Activated naive CD8-positive, alpha-beta T cell treated with anti-CD3 and anti-CD28 coated beads, Interleukin-2, amount 50 U/mL, for 16 hours (primary cell): ENCODE results near the gene CTSO.
"Not testable (repeated sequence)": the region's sequence is repeated elsewhere in the genome, so short reads cannot be mapped to it uniquely, and the experiment has no call there.

ENCODE experiments used
- DNase-seq: peaks from one replicate; pipeline ENCODE4 v3.0.0-alpha.2; 2020; ENCODE audit warnings: low read depth, low spot score

The CTSO gene

DNA sequence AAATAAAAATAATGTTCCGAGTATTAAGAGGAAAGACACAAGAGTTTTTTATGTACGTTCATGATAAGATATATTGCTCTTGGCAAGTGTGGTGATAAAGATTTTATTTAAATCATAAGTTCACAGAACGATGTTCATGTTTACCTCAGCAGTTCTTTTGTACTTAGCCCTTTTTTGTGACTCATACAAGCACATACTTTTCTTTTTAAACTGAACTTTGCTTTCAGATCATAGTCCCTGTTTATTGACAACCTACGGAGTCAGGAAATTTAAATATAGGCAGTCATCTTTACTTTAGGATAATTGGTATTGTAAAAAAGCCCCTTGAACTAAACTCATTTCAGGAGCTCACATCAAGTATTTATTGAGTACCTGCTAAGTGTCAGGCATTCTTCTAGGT lies 1.3 kb upstream of the CTSO start:
- no peak for DNase-seq

DNA sequence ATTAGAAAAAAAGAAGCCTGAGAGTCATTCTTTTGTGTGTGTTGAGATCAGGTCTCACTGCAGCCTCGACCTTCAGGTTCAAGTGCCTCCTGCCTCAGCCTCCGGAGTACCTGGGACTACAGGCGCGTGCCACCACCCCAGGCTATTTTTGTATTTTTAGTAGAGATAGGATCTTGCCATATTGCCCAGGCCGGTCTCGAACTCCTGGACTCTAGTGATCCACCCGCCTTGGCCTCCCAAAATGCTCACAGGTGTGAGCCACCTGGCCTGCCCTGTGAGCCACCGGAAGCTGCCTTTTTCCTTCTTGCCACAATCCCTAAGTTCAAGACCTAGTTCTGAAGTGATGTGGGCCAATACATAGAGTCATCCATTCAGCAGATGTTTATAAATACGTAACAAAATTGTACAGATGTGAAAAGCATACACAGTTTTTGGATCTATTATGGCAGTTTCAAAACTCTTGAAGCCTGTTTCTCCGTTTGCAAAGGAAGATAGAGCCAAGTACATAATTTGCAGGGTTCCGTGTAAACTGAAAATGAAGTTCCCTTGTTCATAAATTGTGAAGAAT lies 536 bp upstream of the CTSO start:
- DNase-seq: no peak

DNA sequence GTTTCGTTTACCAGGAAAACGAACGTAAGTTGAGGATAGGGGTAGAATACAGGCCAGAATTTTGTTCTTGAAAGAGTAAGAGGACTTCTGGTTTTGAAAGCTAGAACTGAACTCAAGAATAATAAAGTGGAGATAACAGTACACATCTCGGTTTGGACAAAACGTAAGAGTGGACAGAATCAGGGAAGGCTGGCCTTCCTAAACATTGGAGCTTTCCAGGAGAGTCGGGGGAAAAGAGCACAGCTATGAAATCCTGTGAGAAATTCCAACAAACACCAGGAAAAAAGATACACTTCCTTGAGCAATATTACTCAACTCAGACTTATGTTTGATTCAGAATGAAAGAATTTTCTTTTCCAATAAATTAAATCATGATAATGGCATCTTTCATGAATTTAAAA lies 1.2 kb downstream of the CTSO start:
- no peak for DNase-seq

DNA sequence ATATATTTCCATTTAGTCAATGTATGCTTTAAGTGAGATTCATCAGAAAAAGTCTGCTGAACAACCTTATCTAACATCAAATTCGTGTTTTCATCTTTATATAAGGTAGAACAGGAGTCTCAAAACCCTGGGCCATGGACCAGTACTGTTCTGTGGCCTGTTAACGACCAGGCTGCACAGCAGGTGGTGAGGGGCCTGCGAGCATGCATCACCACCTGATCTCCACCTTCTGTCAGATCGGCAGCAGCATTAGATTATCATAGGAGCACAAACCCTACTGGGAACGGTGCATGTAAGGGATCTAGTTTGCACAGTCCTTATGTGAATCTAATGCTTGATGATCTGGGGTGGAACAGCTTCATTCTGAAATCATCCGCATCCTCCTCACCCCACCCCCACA lies 3.2 kb downstream of the CTSO start:
- no peak for DNase-seq

DNA sequence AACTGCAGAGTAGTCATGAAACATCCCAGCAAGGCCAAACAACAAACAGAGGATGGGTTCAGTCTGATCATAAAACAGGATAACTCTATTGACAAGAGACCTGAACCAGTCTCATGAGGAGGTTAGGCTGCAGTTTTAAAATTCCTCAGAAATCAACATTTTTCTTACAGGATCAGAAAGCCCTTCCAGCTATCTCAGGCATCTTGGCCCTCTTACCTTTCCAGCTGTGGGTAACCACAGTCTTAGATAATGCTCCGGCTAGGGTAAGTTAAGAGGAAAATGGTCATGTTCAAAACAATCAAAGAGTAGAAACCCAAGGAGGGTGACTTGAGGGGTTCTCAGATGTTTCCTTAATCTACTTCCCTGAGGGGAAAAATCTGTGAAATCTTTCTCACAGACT lies 5.1 kb downstream of the CTSO start:
- no peak for DNase-seq

DNA sequence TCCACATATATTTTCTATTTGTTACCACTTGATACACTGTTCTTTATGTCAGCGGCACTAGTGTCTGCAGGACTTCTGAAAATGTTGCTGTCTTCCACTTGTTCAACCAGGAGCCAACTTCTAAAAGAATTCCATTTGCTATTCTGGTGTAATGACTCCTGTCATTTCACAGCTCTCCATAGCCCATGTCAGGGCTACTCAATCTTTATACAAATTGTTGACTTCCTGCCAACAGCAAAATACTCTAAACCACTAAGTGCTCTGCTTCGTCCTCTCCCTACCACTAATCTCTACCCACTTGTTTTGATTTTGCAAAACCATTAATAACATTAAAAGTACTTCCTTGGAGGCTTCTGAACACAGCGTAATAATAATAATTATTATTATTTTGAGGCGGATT lies 7.2 kb downstream of the CTSO start:
- DNase-seq: no peak

DNA sequence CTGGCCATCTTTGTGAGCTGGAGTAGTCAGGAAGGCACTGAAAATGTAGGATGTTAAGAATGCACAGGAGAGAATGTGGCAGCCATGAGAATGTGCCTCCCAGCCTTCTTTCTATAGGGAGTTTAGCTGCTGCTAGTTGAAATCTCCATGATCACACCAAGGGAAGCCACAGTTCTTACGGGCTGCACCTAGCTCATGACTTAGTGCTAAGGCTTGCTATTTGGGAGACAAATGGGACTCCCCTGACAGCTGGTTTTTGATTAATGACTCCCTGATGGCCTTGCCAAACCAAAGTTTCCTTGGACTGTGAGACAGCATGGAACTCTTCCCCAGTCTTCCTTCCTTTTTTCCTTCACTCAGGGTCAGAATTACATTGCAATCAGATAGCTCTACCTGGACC lies 9.2 kb downstream of the CTSO start:
- no peak for DNase-seq

DNA sequence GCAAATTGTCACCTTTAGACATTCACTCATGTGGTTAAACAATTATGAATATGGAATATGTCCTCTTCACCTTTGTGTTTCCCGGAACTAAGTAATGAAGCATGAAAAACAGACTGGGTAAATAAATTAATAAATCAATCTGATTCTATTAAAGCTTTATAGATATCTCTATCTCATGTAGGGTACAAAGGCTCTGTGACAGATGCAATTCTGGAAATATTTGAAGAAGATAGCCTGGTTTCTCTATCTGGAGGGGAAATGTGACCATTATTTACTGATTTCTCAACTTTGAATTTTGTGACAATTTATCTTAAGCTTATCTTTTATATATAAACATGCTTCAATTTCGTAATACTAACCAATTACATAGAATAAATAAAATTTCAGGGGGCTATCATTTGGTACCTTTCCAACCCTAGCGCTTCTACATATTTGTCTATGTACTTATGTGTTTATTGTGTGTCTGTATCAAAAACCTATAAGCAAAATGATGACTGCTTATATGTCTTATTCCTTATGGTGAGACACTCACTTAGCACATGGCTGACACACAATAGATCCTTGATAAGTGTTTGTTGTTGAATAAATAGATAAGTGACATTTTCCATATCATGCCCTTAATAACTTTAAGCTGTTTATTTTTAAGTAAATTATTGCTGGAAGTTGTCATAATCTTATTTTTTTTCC lies 9.9 kb downstream of the CTSO start:
- no peak for DNase-seq

DNA sequence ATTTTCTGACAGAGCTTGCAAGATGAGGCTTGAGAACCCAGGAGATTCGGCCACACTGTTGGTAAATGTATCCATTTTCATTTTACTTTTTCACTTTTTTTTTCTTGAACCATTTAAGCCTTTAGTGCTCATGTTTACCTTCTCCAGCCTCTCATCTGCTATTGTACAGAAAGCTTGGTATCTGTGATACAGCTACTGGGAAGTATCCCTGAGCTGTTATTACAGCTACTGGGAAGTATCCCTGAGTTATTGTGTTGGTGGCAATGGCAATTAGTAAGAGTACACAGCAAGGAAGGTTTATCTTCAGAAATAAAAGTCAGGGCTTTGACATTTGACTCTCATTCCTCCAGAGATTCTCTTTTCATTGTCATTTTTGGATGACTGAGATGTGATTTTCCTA lies 11.8 kb downstream of the CTSO start:
- no peak for DNase-seq

DNA sequence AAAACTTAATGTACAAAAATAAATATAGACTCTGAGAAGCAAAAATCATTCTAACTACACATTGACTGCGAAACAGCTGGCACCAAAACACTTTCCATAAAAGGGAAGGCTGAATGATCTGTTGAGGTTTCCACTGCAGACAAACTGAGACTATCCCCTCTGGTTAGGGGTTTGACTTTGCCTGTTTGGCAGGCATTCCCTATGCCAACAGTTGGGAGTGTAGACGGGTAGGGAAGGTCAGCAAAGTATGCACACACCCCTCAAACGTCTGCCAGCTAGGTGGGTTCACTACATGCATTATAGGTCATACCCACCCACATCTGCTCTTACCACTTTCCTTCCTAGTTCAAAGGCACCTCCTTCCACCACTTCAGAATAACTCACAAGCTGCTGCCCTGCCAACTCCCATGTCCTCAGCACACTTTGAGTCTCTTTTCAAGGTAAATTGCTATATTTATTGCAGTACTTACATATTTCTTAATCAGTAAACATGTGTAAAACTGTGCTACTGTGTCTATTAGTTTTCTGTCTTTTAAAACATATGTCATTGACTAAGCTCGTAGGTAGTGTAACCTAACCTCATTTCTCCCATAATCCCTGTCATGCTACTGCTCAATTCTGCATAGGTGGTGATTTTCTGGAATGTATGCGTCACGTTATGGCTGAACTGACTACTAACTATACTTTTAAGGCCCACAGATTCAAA lies 12.4 kb downstream of the CTSO start:
- DNase-seq: no peak

DNA sequence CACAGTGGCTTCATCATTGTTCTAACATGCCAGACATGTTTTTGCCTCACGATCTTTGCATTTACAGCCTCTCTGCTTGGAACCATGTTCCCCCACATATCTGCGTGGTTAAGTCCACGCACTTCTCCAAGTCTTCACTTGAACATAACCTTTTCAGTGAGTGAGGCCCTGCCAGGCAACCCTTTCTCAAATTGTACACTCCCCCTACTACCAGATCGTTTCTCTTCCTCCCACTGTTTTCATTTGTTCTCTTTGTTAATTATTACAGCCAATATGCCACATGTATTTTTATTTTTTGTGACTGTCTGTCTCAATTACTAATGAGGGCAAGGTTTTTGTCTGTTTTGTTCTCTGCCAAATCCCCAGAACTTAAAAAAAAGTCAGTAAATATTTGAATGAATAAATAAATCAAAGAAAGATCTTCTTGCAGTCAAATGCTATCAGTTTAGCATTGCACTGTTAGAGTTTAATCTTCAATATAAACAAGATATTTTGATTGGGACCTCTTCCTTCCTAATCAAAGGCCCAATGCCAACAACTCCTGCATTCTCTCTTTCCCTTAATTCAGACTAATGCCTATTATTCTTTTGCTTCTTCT lies 18.2 kb downstream of the CTSO start:
- no peak for DNase-seq

DNA sequence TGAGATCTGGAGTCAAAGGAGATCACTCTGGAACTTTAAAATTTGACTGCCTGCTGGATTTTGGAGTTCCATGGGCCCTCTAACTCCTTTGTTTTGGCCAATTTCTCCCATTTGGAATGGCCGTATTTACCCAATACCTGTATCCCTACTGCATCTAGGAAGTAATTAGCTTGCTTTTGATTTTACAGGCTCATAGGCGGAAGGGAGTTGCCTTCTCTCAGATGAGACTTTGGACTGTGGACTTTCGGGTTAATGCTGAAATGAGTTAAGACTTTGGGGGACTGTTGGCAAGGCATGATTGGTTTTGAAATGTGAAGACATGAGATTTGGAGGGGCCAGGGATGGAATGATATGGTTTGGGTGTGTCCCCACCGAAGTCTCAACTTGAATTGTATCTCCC lies 19.0 kb downstream of the CTSO start:
- not testable (repeated sequence) for DNase-seq

DNA sequence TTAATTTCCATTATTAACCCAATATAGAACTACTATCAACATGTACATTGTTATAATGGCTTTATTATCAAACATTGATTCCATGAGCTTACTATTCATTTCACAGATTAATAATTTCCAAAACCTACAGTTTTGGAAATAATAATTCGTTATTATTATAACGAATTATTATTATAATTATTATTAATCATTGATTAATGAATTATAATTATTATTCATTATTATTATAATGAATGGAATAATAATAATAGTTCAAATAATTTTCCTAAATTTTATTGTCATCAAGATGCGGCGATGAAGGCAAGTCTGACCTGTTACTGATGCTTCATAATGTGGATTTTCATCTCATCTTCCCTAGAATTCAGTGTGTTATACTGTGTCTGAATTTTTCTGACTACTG lies 22.0 kb downstream of the CTSO start:
- no peak for DNase-seq

DNA sequence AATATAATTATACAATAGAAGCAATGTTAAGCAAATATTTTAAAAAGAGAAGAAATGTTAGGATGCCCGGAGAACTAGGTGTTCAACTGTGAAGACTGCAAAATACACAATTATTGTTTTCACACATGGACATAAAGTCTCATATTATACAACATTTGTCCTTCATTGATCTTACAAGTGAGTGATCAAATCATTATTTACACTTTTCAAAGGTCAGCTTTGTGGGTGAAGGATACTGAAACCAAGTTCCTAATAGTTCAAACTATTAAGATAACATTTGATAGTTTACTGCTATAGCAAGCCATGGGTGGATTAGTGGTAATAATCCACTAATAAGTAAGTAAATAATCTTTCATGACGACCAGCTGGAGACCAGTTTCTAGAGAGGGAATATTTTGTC lies 23.3 kb downstream of the CTSO start:
- no peak for DNase-seq

DNA sequence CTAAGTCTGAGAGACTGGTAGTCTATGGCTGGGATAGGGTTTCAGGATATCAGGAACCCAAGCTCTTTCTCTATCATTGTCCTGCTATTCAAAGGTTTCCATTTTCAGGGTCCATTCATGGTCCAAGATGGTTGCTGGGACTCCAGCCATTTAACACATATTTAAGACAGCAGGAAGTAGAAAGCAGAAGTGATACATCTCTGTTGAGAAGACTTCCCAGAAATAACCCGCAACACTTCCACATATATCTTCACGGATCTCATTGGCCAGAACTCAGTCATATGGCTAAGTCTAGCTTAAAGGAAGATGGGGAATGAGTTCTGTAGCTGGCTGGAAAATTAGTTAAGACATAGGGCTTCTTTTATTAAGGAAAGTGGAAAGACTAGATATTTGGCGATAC lies 23.8 kb downstream of the CTSO start:
- no peak for DNase-seq

DNA sequence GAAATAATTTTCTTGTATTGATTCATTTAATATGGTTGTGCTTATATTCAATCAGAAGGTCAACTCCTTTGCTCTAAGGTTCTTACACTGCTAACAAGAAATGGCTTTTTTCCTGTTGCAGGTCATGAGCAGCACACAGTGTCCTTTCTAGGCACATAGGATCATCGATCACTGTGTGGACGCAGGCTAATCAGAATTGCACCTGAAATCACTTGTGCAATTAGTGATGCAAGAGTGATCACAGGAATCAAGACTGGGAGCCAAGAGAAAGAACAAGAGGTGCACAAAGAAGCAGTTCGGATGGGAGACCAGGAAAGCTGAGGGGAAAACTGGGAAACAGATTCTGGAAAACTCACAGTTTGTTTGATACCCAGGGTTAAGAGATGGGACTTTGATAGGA lies 29.0 kb downstream of the CTSO start:
- DNase-seq: no peak

DNA sequence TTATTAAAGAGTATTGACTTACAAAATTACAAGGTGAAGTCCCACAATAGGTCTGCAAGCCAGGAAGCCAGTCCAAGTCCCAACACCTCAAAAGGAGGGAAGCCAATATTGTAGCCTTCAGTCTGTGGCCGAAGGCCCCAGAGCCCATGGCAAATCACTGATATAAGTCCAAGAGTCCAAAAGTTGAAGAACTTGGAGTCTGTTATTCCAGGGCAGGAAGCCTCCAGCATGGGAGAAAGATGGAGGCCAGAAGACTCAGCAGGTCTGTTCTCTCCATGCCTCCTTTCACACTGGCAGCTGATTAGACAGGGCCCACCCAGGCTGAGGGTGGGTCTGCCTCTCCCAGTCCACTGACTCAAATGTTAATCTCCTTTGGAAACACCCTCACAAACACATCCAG lies 32.1 kb downstream of the CTSO start:
- no peak for DNase-seq

DNA sequence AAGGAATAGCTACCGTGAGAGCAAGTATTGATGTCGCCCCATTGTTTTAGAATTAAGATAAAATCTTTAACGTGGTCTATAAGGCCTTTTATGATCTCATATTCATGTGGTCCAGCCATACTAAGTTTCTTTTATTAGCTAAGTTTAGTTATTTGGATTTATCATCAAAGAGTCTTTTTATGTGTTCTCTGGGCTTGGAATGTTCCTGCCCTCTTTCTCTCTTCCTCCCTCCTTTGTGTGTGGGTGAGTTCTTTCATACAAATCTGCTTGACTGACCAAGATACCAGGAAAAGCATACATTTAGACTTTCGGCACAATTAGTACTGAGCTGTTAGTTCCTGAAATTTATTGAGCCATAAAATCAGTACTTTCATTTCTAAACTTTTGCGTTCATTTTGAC lies 38.9 kb downstream of the CTSO start:
- DNase-seq: no peak

DNA sequence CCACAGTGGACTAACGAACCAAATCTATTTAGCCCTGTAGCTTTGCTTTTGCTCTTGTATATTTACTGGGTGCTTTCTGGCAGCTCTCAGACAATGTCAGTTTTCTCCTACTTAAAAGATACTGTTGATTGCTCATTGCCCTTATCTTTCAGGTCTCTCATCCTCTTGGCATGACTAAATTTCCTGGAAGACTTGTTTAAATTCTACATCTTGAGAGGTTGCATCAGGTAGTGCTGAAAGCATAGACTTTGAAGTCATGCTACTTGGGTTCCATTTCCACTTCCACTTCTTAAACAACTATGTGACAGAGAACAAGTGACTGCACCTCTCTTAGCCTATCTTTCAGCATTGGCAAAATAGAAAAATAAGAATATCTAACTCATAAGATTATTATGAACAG lies 41.8 kb downstream of the CTSO start:
- DNase-seq: no peak

DNA sequence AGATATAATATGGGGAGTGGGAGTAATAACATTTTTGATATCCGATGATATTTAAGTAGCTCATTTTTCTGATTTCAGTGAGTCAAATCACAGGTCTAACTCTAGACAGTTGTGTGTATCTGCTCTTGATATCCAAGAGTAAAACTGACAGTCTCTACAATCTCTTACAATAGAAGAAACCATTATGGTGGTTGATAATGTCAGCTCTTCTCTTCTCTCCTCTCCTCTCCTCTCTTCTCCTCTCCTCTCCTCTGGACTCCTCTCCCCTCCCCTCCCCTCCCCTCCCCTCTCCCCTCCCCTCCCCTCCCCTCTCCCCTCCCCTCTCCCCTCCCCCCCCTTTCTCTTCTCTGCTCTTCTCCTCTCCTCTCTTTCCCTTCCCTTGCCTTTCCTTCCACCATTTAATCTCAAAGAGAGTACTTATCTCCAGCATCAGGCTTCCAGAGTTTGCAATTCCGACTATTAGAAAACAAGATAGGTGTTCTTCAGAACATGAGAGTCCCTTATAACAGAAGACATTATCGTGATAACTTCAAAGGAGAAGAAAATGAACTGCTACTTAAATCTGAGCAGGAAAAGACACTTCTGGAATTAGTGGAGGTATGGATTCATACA lies 43.9 kb downstream of the CTSO start:
- DNase-seq: no peak

DNA sequence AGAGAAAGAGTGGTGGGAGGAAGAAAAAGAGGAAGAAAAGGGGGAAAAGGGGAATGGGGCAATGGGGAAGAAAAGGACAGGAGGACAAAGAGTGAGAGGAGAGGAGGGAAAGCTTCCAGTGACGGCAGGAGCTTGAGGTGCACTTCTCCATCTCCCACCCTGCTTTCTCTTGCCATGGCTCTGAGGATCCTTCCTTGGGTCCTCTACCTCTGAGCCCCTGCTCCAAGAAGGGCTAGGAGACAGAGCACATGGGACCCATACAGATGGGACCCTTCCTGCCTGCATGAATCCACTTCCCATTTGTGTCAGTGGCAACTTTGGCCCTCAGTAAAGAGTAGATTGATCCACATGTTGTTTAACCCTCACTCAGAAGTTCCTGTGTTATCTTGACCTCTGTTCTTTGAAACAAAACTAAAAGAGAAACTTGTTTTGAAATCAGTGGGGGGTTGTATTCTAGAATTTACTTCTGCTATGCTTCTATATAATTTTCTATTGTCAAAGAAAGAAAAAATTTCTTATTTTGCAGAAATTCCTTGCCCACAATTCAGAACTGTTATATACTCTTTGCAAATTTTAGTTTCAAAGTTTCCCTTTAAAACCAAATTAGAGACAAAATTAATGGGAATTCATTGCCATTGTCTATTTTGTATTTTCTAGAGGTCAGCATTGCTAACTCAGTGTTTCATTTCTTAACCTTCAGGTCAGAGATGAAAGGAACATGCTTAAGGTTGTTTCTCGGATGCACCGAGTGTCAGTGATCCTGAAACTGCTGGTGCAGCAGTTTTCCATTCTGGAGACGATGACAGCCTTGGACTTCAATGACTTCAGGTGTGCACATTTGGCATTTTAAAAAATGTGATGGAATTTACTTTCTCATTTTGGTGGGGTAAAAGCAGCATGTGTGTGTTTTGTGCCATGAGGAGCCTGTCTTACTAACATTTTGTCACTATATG lies 45.2 kb downstream of the CTSO start:
- no peak for DNase-seq
